Stimulated activated CD4-positive, alpha-beta T cell treated with anti-CD3 and anti-CD28 coated beads, Interleukin-2, amount 100 ng/mL, for 48 hours (primary cell): ENCODE results near the gene DDX31.

Experiments
- DNase-seq, 2 donors: peaks; one replicate each; pipeline ENCODE4 v3.0.0-alpha.2; 2020

DDX31 gene

DNA sequence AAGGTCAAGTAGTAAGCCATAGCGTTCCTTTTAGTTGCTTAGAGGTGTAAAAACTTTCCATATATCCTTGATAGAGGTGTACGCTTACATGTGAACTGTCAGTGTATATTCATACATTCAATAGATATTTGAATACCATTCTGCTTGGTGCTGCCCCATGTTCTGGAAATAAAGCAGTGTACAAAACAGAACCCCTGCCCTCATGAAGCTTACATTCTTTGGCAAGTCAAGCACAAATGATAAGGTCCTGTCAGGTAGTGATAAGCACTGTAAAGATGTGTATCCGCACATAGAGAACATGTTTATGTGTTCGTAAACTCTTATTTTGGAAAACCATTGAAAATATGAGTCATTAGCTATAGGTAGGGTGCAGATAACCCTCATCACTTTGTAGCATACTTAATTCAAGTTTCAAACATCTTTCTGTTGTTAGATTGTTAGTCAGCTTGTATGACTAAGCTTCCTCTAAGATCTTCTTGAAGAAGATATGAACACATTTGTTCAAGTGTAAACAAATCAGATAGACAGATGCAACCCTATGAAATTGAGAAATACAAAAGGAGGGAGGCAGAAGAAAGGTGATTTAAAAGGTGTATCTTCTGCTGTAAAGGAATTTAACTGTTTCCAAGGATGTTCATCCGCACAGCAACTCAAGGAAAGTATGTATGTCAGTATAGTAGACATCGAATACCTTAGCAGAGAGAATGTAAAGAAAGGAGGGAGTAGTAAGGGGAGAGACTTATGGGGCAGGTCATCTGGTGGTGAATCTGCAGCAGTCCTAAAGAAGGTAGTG is 2.0 kb upstream of the DDX31 start:
- no peak for DNase-seq

DNA sequence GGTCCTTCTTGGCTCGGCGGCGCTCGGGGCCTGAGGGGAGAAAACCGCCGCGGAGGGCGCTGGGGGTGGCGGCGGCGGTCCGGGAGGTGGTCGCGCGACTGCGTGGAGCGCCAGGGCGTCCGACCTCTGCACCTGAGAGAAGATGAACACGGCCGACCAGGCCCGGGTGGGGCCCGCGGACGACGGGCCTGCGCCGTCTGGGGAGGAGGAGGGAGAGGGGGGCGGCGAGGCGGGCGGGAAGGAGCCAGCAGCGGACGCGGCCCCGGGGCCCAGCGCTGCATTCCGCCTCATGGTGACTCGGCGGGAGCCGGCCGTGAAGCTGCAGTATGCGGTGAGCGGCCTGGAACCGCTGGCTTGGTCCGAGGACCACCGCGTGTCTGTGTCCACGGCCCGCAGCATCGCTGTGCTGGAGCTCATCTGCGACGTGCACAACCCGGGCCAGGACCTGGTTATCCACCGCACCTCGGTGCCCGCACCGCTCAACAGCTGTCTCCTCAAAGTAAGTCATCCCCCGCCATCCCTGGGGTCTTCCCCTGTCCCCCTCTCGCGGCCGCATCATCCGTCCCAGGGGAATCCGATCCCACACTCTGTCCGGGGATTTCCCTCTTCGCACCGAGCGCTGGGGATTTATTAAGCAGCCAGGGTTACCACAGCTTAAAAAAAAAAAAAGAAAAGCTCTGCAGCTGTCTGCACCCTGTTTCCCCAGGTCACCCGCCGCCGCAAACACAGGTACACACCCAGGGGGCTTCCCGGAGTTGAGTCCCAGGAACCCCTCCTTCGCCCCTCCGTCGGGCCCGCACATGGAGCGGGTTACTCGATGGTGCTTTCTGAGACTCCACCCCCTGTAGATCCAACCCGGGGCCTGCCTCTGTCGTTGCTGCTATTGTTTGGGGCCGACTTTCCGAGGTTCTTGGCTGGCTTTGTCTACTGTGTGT is 941 bp upstream of the DDX31 start, which contains the start of gene GTF3C4:
Gene GTF3C4 (plus strand): TSS at position 8 of the 935 bp plus-strand sequence. CDS start 135 bp downstream, at position 143.
- peak; percentile 24 to 25 for DNase-seq

DNA sequence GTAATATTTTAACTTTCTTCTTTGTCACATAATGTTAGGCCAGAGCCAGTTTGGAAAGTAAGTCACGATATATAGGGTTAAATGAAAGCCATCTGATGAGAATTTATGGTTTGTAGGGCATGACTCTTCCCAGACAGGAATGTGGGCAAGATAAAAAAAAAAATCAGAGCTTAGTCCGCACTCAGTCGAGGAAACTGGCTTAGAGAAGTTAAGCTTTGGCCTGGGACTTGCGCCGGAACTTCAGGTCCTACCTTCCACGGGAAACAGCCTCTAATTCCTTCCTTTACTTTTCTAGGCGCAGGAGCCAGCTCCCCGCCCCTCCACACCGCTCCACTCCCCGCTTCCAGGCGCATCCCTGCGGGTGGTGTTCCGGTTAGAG is 475 bp downstream of the DDX31 start:
- DNase-seq: no peak

DNA sequence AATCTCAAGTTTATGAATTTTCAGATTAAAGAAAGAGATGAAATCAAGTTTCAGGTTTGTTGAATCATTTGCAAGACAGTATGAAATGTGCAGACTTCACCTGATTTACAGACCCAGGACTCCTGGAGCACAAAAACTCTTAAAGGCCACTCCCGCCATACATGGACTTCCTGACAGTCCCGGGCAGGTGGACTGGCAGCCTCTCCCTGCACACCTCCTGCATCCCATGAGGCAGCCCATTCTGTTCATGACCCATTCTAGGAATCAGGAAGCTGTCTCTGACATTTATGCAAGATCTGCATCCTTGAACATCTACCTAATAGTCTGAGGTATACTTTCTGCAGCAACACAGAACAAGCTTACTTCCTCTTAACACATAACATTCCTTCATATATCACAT is 5.9 kb downstream of the DDX31 start:
- DNase-seq: no peak

DNA sequence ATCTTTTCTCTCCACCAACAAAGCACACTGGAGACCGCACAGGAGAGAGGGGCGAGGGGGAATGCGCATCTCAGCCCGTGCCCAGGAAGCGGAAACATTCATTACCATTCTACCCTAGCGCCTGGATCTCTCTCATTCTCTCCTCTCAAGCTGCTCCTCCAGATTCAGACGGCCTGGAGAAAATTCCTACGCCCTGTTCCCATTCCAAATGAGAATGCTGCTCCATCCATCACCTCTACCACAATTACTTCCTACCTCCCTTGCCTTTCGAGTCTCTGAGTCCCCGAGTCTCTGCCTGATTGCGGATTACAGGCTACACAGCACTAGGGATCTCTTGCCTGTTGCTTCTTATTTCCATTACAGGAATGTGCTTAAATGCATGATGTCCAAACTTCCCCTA is 6.7 kb downstream of the DDX31 start:
- no peak for DNase-seq

DNA sequence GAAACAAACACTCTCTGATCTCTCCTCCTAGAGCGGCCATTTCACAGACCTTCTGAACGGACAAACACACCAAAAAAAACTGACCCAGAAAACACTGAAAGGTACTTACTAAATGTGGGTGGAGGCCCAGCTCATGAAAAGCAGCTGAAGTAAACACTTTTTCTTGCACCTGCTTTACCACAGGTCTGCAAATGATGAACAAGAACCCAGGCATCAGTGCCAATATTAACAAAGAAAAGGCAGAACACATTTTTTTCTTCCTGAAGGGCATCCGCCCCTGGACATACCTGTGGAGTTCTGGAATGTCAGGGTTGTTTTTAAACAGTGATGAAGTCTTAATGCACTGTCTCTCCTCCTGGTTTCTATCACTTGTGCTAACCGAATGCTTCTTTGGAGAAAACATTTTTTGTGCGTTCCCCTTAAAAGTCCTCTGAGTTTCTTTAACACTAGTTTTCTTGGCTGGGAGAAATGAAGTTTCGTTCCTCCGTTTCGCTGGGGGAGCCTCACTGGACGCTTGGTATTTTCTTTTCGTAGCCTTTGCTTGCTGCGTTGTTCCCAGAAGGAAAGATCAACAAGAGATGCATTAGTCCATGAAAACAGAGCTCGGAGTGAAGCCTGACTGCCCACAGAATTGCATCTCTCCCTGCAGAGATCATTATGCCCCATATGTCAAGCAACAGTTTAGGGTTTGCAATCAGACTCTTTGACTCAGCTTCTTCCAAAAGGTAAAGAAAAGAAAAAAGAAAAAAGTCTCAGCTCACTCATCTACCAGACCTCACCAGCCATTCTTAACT is 7.4 kb downstream of the DDX31 start:
- DNase-seq: no peak

DNA sequence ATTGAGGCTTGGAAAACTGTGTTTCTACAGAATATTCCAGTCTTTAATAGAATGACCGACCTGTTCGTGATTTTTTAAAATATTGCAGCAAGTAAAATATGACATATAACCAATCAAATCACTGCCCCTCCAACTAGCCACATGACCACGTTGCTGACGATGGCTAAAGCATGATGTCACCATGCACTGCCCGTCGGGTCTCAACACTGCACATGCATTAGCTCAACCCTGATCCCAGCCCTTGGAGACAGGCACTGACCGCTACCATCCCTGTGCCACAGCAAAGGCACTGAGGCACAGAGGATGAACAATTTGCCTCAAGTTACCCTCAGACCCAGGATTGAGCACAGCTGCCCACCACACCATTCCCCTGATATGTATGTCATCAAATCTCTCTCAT is 13.5 kb downstream of the DDX31 start:
- DNase-seq: no peak

DNA sequence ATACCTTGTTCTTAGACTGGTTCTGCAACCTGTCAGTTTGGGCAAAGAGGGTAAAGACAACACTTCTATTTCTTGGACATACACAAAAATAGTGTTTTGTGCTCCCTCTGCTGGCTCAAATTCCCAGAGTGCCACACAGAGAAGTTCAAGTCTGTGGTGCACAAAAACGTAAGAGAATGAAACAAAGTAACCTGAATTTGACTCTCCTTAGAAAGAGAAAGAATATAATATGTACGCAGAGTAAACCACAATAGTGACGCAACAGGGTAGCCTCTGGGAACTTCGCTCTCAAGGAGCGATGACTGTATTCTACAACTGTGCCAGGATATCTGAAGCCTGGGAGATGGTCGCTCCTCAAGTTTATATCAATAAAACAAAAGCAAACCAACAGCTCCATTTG is 18.5 kb downstream of the DDX31 start:
- no peak for DNase-seq

DNA sequence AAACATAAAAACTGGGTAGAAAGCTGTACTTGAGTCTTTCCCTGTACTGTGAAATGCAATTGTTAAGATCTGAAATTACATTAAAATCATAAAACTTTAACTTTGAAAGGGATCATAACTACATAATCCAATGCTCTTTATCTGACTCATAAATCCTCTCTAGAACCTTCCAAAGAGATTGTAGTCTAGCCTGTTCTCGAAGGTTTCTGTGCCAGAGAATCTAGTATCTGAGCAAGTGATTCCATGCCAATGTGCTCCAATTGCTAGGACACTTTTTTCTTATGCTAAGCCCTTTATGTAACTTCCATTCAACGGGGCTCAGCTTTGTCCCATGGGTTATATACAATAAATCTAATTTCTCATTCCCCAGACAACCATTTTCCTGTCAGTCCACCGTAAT is 21.1 kb downstream of the DDX31 start:
- DNase-seq: no peak

DNA sequence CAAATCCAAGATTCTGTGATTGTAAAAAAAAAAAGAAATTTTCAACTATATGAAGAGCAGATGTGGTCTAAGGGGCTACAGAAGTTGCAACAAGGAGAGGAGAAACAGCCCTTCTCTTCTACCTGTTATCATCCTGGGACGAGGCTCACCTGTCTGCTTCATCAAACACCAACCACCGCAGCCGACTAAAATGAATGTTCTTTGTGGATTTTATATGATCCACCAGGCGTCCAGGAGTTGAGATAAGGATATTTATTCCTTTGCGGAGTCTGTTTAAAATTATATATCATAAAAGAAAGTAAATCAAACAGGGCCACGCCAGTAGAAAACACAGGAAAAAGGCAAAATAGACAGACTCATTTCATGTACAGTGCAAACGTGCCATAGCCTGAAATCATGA is 21.5 kb downstream of the DDX31 start:
- no peak for DNase-seq

DNA sequence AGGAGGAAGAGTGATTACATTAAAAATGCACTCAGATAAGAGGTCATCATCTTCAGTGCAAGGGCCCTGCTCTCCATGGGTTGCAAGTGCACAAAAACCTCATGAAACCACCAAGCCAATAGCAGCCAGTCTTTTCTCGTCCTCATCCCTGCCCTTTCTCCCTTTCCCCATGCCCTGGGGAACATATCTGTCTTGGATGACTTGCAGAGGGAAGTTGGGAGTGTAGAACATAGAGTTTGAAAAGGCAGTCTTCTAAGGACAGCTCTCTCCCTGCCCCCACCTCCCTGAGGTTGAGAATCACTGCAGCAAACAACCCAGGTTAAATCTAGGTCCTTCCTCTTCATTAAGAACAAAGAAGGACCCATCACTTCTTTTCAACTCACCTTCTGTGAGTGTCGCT is 22.0 kb downstream of the DDX31 start:
- no peak for DNase-seq

DNA sequence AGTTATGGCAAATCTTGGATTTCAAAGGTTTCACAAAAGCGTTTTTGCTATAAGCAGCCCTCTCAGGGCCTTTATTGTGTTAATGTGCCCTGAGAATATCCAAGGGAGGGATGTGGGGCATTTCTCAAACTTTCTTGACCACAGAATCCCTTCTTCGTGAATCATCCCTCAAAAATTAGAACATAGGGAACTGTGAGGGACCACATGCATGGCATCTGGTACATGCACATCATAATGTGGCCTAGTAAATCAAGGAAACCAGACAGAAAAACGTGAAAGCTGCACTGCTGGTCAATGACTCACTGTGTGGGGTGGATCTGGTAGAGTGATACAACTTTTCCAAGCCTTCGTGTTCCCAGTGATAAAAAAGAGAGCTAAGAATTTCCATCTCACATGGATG is 22.4 kb downstream of the DDX31 start:
- no peak for DNase-seq

DNA sequence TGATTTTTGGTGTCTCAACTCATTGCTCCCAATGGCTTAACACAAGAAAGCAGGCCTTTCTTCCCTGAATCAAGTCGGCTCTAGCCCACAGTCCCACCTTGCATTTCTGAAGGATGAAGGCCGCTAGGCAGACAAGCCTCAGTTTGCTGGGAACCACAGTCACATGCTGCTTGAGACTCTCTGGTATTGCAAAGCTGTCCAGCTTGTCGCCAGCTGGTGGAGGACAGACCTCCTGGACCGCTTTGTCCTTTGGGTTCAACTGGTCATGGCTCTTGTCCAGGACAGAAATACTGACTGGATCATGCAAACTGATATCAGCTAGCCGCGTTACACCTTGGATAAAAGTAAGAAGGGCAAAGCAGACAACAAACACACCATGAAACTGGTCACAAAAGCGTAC is 23.1 kb downstream of the DDX31 start:
- DNase-seq: no peak

DNA sequence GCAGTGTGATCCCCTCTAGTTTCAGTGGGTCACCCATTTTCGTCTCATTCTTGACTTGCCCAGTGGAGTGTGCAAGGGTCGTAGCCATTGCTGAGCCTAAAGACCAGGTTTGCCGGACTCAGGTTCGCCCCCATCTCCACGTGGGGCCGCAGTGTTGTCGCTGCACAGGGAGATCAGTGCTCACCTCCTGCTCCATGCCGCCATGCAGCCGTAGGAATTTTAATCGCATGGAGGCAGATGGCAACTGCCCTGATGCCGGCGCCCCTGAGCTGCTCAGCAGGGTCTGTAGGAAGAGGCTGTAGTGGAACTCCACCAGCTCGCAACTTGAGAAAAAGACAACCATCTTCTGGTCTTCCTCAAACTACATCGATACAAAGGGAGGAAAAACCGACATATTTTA is 24.1 kb downstream of the DDX31 start:
- no peak for DNase-seq

DNA sequence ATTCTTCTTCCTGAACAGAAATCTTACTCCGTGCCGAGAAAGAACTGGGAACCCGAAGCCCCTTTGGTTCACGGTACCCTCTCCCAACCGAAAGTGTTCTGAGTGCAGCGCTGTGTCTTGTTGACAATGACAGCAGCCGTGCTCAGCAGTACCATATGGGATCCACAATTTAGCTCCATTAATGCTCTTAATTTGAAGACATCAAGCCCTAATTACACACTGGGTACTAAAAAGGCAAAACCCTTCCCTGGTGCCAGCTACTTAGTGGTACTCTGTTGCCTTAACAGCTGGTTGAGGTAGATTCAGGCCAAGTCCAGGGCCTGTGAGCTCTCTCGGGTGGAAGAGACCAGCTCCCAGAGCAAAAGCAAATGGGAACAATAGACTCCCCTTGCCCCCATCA is 24.5 kb downstream of the DDX31 start:
- no peak for DNase-seq

DNA sequence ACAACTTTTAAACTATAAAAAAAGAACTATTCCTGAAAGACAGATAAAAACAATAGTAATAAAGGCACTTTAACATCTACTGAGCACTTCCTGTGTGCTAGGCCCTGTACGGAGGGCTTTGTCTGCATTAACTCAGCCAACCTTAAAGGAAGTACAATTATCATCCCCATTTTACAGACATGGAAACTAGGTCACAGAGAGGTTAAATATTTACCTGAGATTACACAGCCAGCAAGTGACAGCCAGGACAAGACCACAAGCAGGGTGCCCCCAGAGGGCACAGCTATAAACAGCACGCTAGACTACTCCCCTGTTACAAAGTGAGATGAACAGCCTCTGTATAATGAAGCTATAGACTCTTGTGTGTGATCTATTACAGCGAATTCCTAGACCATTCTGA is 25.5 kb downstream of the DDX31 start:
- DNase-seq: no peak

DNA sequence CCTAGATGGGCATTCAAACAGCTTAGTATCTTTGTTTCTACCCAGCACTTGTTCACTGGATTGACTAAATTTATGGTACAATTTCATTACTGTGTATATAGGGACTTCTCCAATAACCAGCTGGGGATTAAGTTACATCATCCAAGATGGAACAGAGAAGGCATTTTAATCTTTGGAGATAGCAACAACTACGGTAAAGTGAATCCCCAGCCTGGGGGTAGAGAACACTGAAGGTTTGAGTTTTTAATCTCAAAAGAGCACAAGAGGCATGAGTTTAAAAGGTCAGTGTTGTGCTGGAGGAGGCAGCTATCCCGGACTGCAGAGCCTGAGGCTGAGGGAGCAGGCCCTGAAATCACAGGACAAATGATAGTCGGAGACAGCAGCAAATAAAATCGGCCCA is 28.6 kb downstream of the DDX31 start:
- DNase-seq: no peak

DNA sequence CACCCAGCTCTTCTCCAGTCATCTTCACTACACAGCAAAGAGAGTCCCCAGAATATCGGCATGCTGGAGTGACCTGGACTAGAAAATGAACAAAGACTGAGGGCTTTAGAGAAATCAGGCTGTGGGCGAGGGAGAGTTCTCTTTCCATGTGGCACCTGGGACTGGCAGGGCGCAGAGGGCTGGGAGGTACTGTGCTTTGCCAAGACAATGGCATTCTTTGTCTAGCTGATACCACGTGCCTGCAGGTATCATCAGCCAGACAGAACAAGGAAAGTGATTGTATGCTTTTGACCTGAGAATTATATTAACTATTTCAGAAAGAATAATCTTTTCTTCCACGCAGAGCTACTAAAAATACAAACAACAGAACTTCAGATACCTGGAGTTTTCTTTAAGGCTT is 30.5 kb downstream of the DDX31 start:
- no peak for DNase-seq

DNA sequence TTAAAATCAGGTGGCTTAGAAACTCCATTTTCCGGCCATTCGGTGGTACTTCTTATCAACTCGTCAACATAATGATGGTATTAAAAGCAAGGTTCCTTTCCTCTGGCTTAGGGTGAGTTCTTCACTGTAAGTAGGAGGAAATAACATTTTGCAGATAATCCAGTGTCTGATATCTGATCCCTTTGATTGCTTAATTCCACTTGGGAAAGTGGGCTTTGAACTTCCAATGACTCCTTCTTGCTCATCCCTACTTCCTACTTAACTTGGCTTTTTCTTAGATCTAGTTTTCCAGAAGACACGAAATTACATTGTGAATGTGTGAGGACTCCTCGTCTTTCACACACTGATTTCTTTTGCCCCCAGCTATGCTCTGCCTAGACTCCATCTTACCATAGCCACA is 31.5 kb downstream of the DDX31 start:
- no peak for DNase-seq

DNA sequence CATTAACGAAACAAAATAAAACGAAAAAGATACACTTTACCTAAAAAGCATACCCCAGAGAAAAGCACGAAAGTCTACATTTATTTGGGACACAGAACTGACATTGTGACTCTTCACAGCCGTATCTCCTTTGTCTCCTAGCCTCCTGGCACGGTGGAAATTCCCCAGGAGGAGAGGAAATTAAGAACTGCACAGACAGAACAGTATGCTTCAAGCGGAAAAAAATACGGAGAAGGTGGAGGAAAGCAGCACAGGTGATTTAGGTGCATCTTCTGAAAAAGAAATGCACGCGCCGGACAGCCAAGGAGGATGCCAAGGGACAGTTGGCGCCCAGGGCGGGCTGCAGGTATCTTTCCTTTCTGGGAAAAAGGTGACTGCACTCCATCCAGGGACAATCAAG is 32.0 kb downstream of the DDX31 start:
- DNase-seq: no peak

DNA sequence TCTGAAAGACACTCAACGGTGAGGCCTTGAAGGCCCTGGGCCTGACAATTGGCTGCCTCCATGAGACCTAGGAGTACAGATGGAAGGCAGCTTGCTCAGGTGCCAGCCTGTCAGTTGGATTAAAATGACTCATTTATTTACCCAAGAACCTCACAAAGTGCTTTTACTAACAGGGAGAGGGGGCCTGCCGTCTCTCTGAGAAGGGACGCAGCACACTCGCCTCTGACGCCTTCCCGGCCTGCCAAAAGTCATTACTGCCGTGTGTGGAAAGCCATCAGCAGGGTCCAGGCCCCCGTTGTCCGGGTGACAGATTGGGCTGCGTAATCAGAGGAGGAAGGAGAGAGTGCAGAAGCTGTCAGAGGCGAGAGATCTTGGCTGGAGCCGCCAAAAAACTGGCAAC is 32.4 kb downstream of the DDX31 start:
- no peak for DNase-seq

DNA sequence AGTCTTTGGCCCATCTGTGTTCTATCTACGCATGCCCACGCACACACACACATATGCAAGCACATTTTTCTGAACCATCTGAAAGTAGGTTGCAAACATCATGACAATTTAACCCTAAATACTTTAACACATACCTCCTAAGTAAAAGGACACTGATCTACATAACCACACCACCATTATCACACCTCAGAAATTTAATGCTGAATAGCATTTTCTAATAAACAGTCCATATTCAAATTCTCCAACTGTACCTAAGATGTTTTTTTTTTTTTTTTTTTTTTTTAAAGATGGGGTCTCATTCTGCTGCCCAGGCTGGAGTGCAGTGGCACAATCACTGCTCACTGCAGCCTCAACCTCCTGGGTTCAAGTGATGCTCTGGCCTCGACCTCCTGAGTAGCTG is 35.5 kb downstream of the DDX31 start:
- no peak for DNase-seq

DNA sequence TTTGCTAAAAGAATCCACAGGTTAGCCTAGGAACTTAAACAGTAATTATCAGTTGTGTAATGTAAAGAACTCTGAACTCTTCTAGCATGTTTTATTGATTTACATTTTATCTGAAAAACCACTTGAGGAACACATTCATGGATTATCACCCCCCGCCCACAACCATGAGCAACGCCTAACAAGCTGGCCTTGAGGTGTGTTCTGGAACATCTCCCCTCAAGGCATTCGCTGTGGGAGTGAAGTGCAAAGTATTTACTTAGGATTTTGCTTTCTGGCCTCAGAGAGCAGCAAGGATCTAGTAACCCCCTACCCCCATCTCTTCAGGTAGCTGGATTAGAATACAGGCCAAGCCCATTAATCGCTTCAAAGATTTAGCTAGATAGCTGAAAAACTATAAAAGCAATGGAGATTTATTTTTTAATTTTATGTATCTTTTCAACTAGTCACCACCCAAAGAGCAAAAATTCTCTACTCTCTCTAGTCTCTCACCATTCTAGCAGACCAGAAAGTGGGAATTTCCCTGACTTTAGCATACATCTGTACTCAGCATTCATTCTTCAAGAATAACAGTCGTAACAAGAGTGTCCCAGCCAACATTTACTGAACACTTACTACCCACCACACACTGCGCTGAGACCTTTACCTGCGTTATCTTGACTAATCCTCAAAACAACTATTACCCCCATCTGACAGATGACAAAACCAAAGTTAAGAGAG is 37.2 kb downstream of the DDX31 start:
- DNase-seq: no peak
